Measurements from ENCODE around the gene PRAMEF14. TPM values are rescaled to one million over a fixed set of nuclear protein-coding genes. Genes with fewer than 3 reads are reported as not detected.
"Not testable (repeated sequence)": the region's sequence is repeated elsewhere in the genome, so short reads cannot be mapped to it uniquely, and the experiment has no call there.

Gene PRAMEF14
- not detected for total RNA-seq
- polyA plus RNA-seq = not detected
- total RNA-seq = 0 reads per million in 6 experiments

DNA sequence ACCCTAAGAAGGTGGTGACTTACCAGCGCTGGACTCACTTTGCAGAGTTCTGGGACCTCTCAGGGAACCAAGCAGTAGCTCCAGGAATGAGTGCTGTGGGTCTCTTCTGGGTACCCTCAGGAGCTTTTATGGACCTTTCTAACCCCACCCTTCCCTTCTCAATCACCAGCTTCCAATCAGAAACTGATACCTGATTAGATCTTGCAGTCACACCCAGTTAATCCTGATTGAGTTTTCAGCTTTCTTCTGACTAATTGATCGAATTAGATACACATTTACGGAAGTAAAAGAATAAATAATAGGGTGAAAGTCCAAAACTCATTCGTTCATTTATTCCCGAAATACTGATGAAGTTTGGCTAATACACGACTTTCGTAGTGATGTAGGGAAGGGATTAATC lies at the start of gene PRAMEF14:
Gene PRAMEF14, minus strand, starts transcription at position 101 of the 400 bp plus-strand sequence. CDS start 1,820 bp downstream, outside the sequence.
- POLR2A ChIA-PET, H3K9me3 Mint-ChIP-seq, H3K4me1 Mint-ChIP-seq, ATAC-seq, DNase-seq, H3K27ac Mint-ChIP-seq, H3K36me3 Mint-ChIP-seq, H3K4me3 Mint-ChIP-seq, H3K27me3 Mint-ChIP-seq: not testable (repeated sequence)

GRCh38 chr1:13395311-13395710 lies 48.4 kb upstream of the PRAMEF14 start:
- H3K4me3 Mint-ChIP-seq, ATAC-seq, DNase-seq, H3K27ac Mint-ChIP-seq, H3K4me1 Mint-ChIP-seq, POLR2A ChIA-PET, H3K36me3 Mint-ChIP-seq, H3K9me3 Mint-ChIP-seq, H3K27me3 Mint-ChIP-seq: not testable (repeated sequence)

- ATAC-seq, POLR2A ChIA-PET: not testable (repeated sequence)
These were observed 47.8 kb upstream of the PRAMEF14 start for GRCh38 chr1:13394761-13395160.

DNA sequence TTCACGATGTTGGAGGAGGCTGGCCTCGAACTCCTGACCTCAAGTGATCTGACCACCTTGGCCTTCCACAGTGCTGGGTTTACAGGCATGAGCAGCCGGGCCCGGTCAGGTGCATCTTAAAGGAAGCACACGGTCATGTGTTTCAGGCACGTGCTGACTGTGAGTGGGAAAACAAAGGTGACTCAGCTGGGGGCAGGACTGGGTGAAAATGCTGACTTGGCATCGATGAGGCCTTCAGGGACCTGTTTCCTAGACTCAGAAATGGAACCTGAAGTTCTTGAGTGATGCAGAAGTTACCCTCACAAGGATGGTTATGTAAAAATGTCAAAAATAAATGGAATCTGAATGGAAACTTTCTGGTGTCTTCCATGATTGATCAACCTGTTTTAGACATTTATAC lies 46.1 kb upstream of the PRAMEF14 start:
- ATAC-seq, H3K4me3 Mint-ChIP-seq, H3K9me3 Mint-ChIP-seq, H3K27me3 Mint-ChIP-seq, H3K36me3 Mint-ChIP-seq, H3K27ac Mint-ChIP-seq, DNase-seq, H3K4me1 Mint-ChIP-seq, POLR2A ChIA-PET: not testable (repeated sequence)

More at GRCh38 chr1:13394761-13395160, 47.8 kb upstream of the PRAMEF14 start:
- H3K27ac Mint-ChIP-seq, H3K36me3 Mint-ChIP-seq, H3K27me3 Mint-ChIP-seq, H3K4me1 Mint-ChIP-seq, DNase-seq, H3K9me3 Mint-ChIP-seq, H3K4me3 Mint-ChIP-seq: not testable (repeated sequence)

DNA sequence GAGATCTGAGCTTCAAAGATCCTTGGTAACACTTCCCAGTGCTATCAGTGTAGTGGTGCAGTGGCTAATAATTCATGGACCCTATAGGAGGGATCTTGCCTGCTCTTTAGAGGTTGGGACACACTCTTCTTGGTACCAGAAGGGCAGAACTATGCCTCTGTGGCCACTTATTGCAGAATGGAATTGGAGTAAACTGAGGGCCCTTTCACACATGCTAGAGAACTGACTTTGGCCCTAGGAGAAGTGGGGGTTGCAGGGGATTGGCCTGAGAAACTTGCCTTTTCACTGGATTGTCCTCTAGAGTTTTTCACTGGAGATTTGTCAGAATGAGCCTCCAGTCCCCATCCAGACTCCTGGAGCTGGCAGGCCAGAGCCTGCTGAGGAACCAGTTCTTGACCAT lies 42.4 kb upstream of the PRAMEF14 start, which contains the start of gene PRAMEF17:
Gene PRAMEF17, plus strand, starts transcription at position 301 of the 400 bp plus-strand sequence. Its CDS starts 26 bp downstream, at position 327.
- H3K36me3 Mint-ChIP-seq, H3K9me3 Mint-ChIP-seq, POLR2A ChIA-PET, H3K4me3 Mint-ChIP-seq, H3K4me1 Mint-ChIP-seq, H3K27ac Mint-ChIP-seq, H3K27me3 Mint-ChIP-seq, DNase-seq, ATAC-seq: not testable (repeated sequence)

GRCh38 chr1:13380380-13380779 lies 33.4 kb upstream of the PRAMEF14 start:
- DNase-seq, H3K36me3 Mint-ChIP-seq, H3K9me3 Mint-ChIP-seq, ATAC-seq, H3K4me1 Mint-ChIP-seq, POLR2A ChIA-PET, H3K4me3 Mint-ChIP-seq, H3K27ac Mint-ChIP-seq, H3K27me3 Mint-ChIP-seq: not testable (repeated sequence)

DNA sequence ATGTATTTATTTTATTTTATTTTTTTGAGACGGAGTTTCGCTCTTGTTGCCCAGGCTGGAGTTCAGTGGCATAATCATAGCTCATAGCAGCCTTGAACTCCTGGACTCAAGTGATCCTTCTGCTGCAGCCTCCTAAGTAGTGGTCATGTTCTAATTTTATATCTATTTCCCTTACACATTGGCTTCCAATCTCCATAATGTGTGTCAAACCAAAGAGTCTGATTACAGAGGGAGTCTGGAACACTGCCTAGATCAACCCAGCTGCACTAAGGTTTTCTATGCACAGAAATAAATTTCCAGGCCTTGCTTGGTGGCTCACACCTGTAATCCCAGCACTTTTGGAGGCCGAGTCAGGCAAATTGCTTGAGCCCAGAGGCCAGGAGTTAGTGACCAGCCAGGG lies 32.0 kb upstream of the PRAMEF14 start:
- DNase-seq, H3K9me3 Mint-ChIP-seq, H3K27me3 Mint-ChIP-seq, ATAC-seq, H3K4me3 Mint-ChIP-seq, H3K36me3 Mint-ChIP-seq, H3K4me1 Mint-ChIP-seq, POLR2A ChIA-PET, H3K27ac Mint-ChIP-seq: not testable (repeated sequence)

DNA sequence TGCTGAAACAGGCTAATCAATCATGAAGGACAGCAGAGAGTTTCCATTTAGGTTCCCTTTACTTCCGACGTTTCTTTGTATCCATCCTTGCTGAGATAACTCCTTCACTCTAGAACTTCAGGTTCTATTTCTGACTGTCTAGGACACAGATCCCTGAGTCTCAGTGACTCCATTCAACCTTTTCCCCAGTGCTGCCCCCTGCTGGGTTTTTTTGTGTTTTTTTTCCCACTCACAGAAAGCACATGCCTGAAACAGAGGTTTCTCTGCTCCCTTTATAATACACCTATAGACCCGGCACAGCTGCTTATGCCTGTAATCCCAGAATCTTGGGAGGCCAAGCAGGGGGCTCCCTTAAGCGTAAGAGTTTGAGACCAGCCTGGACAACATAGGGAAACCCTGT lies 21.6 kb upstream of the PRAMEF14 start:
- H3K27ac Mint-ChIP-seq, POLR2A ChIA-PET, DNase-seq, ATAC-seq, H3K27me3 Mint-ChIP-seq, H3K4me3 Mint-ChIP-seq, H3K4me1 Mint-ChIP-seq, H3K36me3 Mint-ChIP-seq, H3K9me3 Mint-ChIP-seq: not testable (repeated sequence)

DNA sequence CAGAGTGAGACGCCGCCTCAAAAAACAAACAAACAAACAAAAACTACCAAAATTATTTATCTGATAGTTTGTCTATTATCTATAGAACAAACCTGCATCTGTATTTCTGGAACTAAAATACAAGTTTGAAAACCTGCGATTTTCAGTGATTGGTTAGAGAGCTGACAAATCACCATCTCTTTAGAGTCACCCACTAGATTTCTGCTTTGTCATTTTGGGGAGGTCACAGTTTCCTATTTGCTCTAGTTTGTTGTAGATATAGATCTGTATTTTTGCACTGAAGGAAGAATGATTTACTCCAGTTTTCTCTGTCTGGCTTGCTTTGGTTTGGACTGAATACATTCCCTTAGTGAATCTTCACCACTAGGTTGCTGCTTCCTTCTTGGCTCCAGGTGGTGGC lies 19.6 kb upstream of the PRAMEF14 start:
- H3K4me3 Mint-ChIP-seq, H3K27me3 Mint-ChIP-seq, H3K9me3 Mint-ChIP-seq, H3K36me3 Mint-ChIP-seq, H3K4me1 Mint-ChIP-seq, POLR2A ChIA-PET, DNase-seq, H3K27ac Mint-ChIP-seq, ATAC-seq: not testable (repeated sequence)

GRCh38 chr1:13364928-13365327 lies 18.0 kb upstream of the PRAMEF14 start:
- POLR2A ChIA-PET, H3K4me1 Mint-ChIP-seq, ATAC-seq, H3K36me3 Mint-ChIP-seq, H3K4me3 Mint-ChIP-seq, DNase-seq, H3K27me3 Mint-ChIP-seq, H3K27ac Mint-ChIP-seq, H3K9me3 Mint-ChIP-seq: not testable (repeated sequence)

- H3K4me1 Mint-ChIP-seq, H3K27me3 Mint-ChIP-seq: not testable (repeated sequence)
These were observed 15.4 kb upstream of the PRAMEF14 start for GRCh38 chr1:13362364-13362763.

DNA sequence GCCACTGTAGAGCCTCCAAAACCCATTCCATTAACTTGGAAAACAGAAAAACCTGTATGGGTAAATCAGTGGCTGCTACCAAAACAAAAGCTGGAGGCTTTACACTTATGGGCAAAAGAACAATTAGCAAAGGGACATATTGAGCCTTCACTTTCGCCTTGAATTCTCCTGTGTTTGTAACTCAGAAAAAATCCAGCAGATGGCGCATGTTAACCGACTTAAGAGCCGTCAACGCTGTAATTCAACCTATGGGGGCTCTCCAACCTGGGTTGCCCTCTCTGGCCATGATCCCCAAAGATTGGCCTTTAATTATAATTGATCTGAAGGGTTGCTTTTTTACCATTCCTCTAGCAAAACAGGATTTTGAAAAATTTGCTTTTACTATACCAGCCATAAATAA lies 9.8 kb upstream of the PRAMEF14 start:
- H3K9me3 Mint-ChIP-seq = peaks cover 0 to 24% (median 4%) of the 10 kb centered on the region in 9 donors
- not testable (repeated sequence) for H3K27me3 Mint-ChIP-seq

More at GRCh38 chr1:13362364-13362763, 15.4 kb upstream of the PRAMEF14 start:
- DNase-seq, POLR2A ChIA-PET, H3K27ac Mint-ChIP-seq, ATAC-seq, H3K4me3 Mint-ChIP-seq, H3K9me3 Mint-ChIP-seq, H3K36me3 Mint-ChIP-seq: not testable (repeated sequence)

DNA sequence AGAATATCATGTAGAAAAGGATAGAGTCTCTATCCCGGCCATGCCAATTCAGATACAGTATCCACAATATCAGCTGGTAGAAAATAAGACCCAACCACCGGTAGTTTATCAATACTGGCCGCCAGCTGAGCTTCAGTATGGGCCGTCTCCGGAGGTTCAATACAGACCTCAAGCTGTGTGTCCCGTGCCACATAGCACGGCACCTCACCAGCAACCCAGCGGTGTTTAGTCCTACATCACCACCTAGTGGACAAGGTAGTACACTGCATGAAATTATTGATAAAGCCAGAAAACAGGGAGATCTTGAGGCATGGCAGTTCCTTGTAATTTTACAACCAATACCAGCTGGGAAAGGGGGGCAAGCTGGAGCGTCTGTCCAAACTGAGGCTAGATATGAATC lies 7.5 kb upstream of the PRAMEF14 start:
- peaks cover 0 to 29% (median 4%) of the 10 kb centered on the region in 9 donors for H3K9me3 Mint-ChIP-seq
- ATAC-seq, H3K27me3 Mint-ChIP-seq, H3K36me3 Mint-ChIP-seq, DNase-seq, H3K4me1 Mint-ChIP-seq, H3K4me3 Mint-ChIP-seq, H3K27ac Mint-ChIP-seq, POLR2A ChIA-PET: not testable (repeated sequence)

More for the DNA sequence above, 9.8 kb upstream of the PRAMEF14 start:
- H3K36me3 Mint-ChIP-seq, POLR2A ChIA-PET, H3K4me1 Mint-ChIP-seq, H3K27ac Mint-ChIP-seq, ATAC-seq, H3K4me3 Mint-ChIP-seq: not testable (repeated sequence)
- peak in 6 of 10 donors; percentile 12 to 38 (median 26) for DNase-seq

GRCh38 chr1:13353476-13353875 lies 6.5 kb upstream of the PRAMEF14 start:
- peaks cover 0 to 29% (median 4%) of the 10 kb centered on the region in 9 donors for H3K9me3 Mint-ChIP-seq
- DNase-seq, H3K4me1 Mint-ChIP-seq, H3K36me3 Mint-ChIP-seq, ATAC-seq, H3K27ac Mint-ChIP-seq, H3K27me3 Mint-ChIP-seq, POLR2A ChIA-PET, H3K4me3 Mint-ChIP-seq: not testable (repeated sequence)

Data from naive thymus-derived CD8-positive, alpha-beta T cell (primary cell).